AG04450 (cell line): ENCODE data around the gene INPP5J. TPM values are rescaled to one million over a fixed set of nuclear protein-coding genes. Genes with fewer than 3 reads are reported as not detected.
A peak's percentile ranks its signal among the peaks of the same experiment; 100 is the strongest.
"Not testable (repeated sequence)": the region's sequence is repeated elsewhere in the genome, so short reads cannot be mapped to it uniquely, and the experiment has no call there.

ENCODE experiments used
- CTCF ChIA-PET: fragments of 300-600, 350-600 bp; formaldehyde crosslinking; extraction: SDS; loops from one replicate; lab custom pipeline; 2022; ENCODE audit warnings: antibody characterized with exemption, inconsistent platforms; lab: Charles Lee
- POLR2A ChIA-PET: fragments of 350-600 bp; formaldehyde crosslinking; extraction: SDS; loops from one replicate; lab custom pipeline; 2021; ENCODE audit warnings: antibody characterized with exemption, inconsistent platforms; lab: Yijun Ruan, JAX
- DNase-seq: peaks from one replicate; pipeline ENCODE4 v3.0.0-alpha.2; 2011; ENCODE audit warnings: low read depth, low spot score
- H3K27ac ChIP-seq: one replicate; pipeline ENCODE4 v1.5.1; 2012; ENCODE audit warnings: low read depth, low read length, control low read depth
- H3K27me3 ChIP-seq: one replicate; pipeline ENCODE4 v1.6.0; 2012; ENCODE audit warnings: low read length; ENCODE audit not compliant: control insufficient read depth, insufficient read depth
- H3K4me3 ChIP-seq: 2 replicates; pipeline ENCODE4 v1.5.1; 2011; ENCODE audit warnings: mild to moderate bottlenecking, low read depth, low read length, control low read depth
- H3K9me3 ChIP-seq: 2 replicates; pipeline ENCODE4 v1.5.1; 2012; ENCODE audit warnings: low read length; ENCODE audit not compliant: control insufficient read depth, insufficient read depth
- polyA minus RNA-seq: library from RNA; depleted of rRNA, polyadenylated mRNA; stranded (reverse); fragments of >200 nt; gene quantifications from 2 replicates; pipeline ENCODE4 v1.2.3, GENCODE V29; 2011; rRNA and poly(A)+ RNA removed
- polyA plus RNA-seq: library from polyadenylated mRNA; depleted of rRNA; stranded (reverse); fragments of >200 nt; gene quantifications from 2 replicates; pipeline ENCODE4 v1.2.3, GENCODE V29; 2011; rRNA removed
- TF ChIP-seq, protein P1 (sequence below): IDR thresholded peaks from 2 replicates; pipeline ENCODE4 v1.5.1; 2011; ENCODE audit warnings: low read depth, low read length, control low read depth, inconsistent platforms

Gene INPP5J, protein sequence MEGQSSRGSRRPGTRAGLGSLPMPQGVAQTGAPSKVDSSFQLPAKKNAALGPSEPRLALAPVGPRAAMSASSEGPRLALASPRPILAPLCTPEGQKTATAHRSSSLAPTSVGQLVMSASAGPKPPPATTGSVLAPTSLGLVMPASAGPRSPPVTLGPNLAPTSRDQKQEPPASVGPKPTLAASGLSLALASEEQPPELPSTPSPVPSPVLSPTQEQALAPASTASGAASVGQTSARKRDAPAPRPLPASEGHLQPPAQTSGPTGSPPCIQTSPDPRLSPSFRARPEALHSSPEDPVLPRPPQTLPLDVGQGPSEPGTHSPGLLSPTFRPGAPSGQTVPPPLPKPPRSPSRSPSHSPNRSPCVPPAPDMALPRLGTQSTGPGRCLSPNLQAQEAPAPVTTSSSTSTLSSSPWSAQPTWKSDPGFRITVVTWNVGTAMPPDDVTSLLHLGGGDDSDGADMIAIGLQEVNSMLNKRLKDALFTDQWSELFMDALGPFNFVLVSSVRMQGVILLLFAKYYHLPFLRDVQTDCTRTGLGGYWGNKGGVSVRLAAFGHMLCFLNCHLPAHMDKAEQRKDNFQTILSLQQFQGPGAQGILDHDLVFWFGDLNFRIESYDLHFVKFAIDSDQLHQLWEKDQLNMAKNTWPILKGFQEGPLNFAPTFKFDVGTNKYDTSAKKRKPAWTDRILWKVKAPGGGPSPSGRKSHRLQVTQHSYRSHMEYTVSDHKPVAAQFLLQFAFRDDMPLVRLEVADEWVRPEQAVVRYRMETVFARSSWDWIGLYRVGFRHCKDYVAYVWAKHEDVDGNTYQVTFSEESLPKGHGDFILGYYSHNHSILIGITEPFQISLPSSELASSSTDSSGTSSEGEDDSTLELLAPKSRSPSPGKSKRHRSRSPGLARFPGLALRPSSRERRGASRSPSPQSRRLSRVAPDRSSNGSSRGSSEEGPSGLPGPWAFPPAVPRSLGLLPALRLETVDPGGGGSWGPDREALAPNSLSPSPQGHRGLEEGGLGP
- 0.91 and 0.92 TPM in 2 replicates for polyA plus RNA-seq
- polyA minus RNA-seq: 1.5 and 2.2 TPM in 2 replicates

DNA sequence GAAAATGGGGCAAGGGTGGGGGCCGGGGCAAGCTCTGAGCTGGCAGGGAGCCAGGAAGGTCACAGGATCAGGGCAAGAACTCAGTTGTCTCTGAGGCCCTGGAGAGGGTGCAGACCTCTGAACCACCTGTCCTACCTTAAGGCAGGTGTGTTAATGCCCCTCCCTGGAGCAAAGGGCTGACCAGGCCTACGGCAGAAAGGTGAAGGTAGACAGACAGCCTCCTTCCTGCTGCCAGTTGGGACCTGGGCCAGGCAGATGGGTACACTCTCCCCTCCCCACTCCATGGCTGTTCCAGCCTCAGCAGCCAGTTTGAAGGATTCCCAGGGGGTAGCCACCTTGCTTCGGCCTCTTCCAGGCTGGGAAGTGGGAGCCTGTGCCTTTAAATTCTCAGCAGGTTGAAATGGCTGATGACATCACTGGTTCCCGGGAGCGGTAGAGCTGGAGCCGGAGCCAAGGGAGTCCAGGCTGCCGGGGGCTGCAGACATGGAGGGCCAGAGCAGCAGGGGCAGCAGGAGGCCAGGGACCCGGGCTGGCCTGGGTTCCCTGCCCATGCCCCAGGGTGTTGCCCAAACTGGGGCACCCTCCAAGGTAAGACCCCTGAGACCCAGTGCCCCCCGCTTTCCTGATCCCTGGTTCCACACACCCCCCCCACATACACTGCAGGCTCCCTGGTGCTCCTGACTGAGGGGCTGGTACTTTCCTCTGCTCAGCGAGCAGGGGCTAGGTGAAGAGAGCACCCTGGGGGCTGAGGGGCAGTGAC, at the start of gene INPP5J:
Gene INPP5J, plus strand, starts transcription at position 435 of the 760 bp plus-strand sequence. Its CDS starts 49 bp downstream, at position 484.
- Histone ChIP-seq H3K27me3 (peaks cover 7% of the 10 kb centered on the region), H3K4me3 (peak within 1 kb of the TSS; percentile 68), H3K9me3 (no peaks in the 10 kb centered on the region; the same call in 1 of the 2 replicates), H3K27ac (no peak within 1 kb of the TSS)
- no peak for DNase-seq
- ChIA-PET POLR2A (interaction anchor here (0.6 kb wide), 1 partner anchor 76 kb away, joined by 3 read pairs; no protein-coding TSS in a partner anchor), CTCF (interaction anchor here (1.2 to 1.9 kb wide), 3 partner anchors 15 to 90 kb away, joined by 3 to 6 read pairs (median 4); partner anchors contain the start of genes LIMK2, PLA2G3 and SELENOM)
- TF ChIP-seq, protein P1, sequence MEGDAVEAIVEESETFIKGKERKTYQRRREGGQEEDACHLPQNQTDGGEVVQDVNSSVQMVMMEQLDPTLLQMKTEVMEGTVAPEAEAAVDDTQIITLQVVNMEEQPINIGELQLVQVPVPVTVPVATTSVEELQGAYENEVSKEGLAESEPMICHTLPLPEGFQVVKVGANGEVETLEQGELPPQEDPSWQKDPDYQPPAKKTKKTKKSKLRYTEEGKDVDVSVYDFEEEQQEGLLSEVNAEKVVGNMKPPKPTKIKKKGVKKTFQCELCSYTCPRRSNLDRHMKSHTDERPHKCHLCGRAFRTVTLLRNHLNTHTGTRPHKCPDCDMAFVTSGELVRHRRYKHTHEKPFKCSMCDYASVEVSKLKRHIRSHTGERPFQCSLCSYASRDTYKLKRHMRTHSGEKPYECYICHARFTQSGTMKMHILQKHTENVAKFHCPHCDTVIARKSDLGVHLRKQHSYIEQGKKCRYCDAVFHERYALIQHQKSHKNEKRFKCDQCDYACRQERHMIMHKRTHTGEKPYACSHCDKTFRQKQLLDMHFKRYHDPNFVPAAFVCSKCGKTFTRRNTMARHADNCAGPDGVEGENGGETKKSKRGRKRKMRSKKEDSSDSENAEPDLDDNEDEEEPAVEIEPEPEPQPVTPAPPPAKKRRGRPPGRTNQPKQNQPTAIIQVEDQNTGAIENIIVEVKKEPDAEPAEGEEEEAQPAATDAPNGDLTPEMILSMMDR: no peak

- CTCF ChIA-PET: not testable (repeated sequence)
Measured at GRCh38 chr22:31073125-31073524, 49.6 kb upstream of the INPP5J start.

DNA sequence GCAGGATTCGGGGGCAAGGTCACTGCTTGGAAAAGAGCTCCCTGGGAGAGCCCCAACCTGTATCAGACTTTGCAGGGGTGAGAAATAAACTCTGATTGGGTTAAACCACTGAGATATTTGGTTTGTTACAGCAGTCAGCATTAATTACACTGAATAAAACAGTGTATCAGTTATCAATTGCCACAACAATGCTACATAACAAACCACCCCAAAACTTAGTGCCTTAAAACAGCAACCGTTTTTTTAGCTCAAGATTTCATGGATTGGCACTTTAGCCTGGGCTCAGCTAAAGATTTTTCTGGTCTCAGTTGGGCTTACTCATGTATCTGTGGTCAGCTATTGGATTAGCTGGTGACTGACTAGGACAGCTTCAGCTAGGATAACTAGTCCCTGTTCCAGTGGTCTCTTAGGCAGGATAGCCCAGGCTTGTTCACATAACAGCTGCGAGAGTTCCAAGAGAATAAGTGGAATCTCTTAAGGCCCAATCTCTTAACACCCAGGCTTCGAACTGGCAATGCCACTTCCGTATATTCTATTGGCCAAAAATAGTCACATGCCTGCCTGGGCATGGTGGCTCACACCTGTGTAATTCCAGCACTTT, 49.1 kb upstream of the INPP5J start:
- CTCF ChIA-PET, DNase-seq, H3K27ac ChIP-seq, H3K27me3 ChIP-seq, H3K9me3 ChIP-seq, POLR2A ChIA-PET, H3K4me3 ChIP-seq: not testable (repeated sequence)

More at GRCh38 chr22:31073125-31073524, 49.6 kb upstream of the INPP5J start:
- not testable (repeated sequence) for H3K27me3 ChIP-seq, H3K9me3 ChIP-seq, DNase-seq, H3K4me3 ChIP-seq, H3K27ac ChIP-seq
- POLR2A ChIA-PET: interaction anchor here (0.6 to 0.7 kb wide), 2 partner anchors 8 to 38 kb away, joined by 4 to 9 read pairs; partner anchors contain the start of gene SMTN

GRCh38 chr22:31075961-31076360, 46.8 kb upstream of the INPP5J start:
- H3K9me3 ChIP-seq: no peaks in the 10 kb centered on the region
- H3K27ac ChIP-seq: no peak overlapping the region
- H3K27me3 ChIP-seq: no peaks in the 10 kb centered on the region
- ChIA-PET CTCF (no interaction called here), POLR2A (no interaction called here)
- no peak for DNase-seq
- no peak overlapping the region for H3K4me3 ChIP-seq
- TF ChIP-seq, protein P1: no peak

DNA sequence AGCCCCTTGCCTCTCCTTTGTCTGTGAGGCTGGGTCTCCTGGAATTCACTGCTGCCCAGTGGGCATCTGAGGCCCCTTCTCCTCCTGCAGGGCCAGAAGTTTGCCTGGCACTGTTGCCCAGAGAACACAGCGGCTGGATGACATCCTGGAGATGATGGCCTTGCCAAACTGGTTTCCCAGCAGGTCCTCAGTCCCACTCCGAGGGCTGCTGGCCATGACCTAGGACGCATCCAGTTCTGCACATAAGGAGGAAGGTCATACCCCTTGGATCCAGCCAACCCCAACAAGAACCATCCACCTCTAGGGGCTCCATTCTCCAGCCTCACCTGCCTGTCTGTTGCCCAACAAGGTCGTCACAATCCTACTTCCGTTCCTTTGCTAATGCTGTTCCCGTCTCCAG, 45.1 kb upstream of the INPP5J start:
- ChIA-PET CTCF (no interaction called here), POLR2A (no interaction called here)
- no peaks in the 10 kb centered on the region for H3K27me3 ChIP-seq
- H3K4me3 ChIP-seq: no peak overlapping the region
- no peak overlapping the region for H3K27ac ChIP-seq
- H3K9me3 ChIP-seq: no peaks in the 10 kb centered on the region
- TF ChIP-seq, protein P1: no peak
- no peak for DNase-seq

- H3K4me3 ChIP-seq, DNase-seq, H3K27ac ChIP-seq, H3K27me3 ChIP-seq, POLR2A ChIA-PET, H3K9me3 ChIP-seq: not testable (repeated sequence)
- CTCF ChIA-PET: interaction anchor here (0.6 kb wide), 1 partner anchor 30 kb away, joined by 3 read pairs; no protein-coding TSS in a partner anchor
Measured at GRCh38 chr22:31078389-31078788, 44.4 kb upstream of the INPP5J start.
